K562 (cell line): ENCODE results near the gene CALR3.

ENCODE experiments used
- ATF7 ChIP-seq: fragments of 450-650 bp; IDR thresholded peaks from 2 replicates; pipeline ENCODE4 v1.7.1; 2014; ENCODE audit warnings: mild to moderate bottlenecking, moderate library complexity
- BHLHE40 ChIP-seq: IDR thresholded peaks from 2 replicates; pipeline ENCODE4 v1.6.1; 2011; ENCODE audit warnings: low read length, improper control_type of control experiment
- PRPF4 ChIP-seq: fragments of 200-400 bp; formaldehyde crosslinking; IDR thresholded peaks from one replicate; pipeline ENCODE4 v1.6.1; 2017; ENCODE audit warnings: low read length, low read depth, mild to moderate bottlenecking; ENCODE audit not compliant: insufficient read depth, poor library complexity, severe bottlenecking
- TF ChIP-seq, protein P1 (sequence below): fragments of 250-450 bp; sonication (Bioruptor Pico); IDR thresholded peaks from 2 replicates; pipeline ENCODE4 v1.8.0; 2022; ENCODE audit warnings: inconsistent platforms

DNA sequence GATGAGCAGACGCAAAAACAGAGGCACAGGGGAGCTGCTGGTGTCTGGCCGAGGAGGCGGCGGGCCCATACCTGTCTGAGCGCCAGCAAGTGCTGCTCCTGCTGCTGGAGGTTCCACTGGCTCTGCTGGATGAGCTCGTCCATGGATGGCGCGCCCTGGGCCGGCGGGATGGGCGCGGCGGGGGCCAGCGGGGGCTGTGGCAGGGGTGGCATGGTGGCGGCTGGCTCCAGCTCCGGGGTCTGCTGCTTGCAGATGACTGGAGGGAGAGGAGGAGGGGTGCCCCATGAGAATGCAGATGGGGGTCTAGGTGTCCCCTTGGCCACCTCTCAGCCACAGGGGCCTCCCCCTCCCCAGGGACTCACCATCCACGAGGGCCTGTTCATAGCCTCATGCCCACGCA lies 39.4 kb upstream of the CALR3 start:
- TF ChIP-seq PRPF4 (no peak), BHLHE40 (no peak), ATF7 (no peak)
- TF ChIP-seq, protein P1, sequence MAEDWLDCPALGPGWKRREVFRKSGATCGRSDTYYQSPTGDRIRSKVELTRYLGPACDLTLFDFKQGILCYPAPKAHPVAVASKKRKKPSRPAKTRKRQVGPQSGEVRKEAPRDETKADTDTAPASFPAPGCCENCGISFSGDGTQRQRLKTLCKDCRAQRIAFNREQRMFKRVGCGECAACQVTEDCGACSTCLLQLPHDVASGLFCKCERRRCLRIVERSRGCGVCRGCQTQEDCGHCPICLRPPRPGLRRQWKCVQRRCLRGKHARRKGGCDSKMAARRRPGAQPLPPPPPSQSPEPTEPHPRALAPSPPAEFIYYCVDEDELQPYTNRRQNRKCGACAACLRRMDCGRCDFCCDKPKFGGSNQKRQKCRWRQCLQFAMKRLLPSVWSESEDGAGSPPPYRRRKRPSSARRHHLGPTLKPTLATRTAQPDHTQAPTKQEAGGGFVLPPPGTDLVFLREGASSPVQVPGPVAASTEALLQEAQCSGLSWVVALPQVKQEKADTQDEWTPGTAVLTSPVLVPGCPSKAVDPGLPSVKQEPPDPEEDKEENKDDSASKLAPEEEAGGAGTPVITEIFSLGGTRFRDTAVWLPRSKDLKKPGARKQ (CRISPR knock-in tag): no peak
